Uterus (tissue), 2 donors: ENCODE data around the gene GPR176.

Source experiments
- POLR2A ChIP-seq, 2 donors: fragments of 450-650 bp; IDR thresholded peaks; one replicate each; pipeline ENCODE4 v1.6.1; 2016; ENCODE audit warnings: antibody characterized with exemption in 2 of 2, mild to moderate bottlenecking in 1 of 2, moderate library complexity in 1 of 2
- TF ChIP-seq, protein P1 (sequence below), 4 experiments: fragments of 200-600 bp in 2 of 4; fragments of 450-650 bp in 2 of 4; sonication (generic) in 2 of 4; IDR thresholded peaks; one replicate each; pipeline ENCODE4 v1.5.1; 2016 to 2019; ENCODE audit warnings: antibody characterized with exemption in 4 of 4, mild to moderate bottlenecking in 2 of 4, moderate library complexity in 1 of 4

DNA sequence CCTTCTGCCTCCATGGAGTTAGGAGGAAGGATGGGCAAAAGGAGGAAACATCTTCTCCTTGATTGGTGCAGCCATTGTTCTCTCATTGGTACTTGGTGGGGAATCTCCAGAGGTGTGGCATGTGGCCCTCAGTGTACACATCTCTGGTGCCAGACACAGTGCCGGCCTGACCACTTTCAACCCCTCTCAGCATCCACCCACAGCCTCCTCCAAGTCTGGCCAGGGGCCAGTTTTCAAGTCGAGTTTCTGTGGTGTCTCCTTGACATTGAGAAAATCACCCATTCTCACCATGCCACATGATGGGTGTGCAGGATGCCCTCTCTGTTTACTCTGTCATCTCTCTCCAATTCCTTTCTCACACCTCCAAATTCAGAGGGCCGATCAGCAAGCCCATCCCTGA, 124.6 kb downstream of the GPR176 start:
- TF ChIP-seq, protein P1, sequence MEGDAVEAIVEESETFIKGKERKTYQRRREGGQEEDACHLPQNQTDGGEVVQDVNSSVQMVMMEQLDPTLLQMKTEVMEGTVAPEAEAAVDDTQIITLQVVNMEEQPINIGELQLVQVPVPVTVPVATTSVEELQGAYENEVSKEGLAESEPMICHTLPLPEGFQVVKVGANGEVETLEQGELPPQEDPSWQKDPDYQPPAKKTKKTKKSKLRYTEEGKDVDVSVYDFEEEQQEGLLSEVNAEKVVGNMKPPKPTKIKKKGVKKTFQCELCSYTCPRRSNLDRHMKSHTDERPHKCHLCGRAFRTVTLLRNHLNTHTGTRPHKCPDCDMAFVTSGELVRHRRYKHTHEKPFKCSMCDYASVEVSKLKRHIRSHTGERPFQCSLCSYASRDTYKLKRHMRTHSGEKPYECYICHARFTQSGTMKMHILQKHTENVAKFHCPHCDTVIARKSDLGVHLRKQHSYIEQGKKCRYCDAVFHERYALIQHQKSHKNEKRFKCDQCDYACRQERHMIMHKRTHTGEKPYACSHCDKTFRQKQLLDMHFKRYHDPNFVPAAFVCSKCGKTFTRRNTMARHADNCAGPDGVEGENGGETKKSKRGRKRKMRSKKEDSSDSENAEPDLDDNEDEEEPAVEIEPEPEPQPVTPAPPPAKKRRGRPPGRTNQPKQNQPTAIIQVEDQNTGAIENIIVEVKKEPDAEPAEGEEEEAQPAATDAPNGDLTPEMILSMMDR (IDR thresholded peaks at IDR 0.05) = no peak
- TF ChIP-seq POLR2A (IDR thresholded peaks at IDR 0.05) = no peak
